CD8-positive, alpha-beta memory T cell (primary cell): ENCODE results near the gene YOD1. TPM values are rescaled to one million over a fixed set of nuclear protein-coding genes. Genes with fewer than 3 reads are reported as not detected.

Experiments used
- CTCF ChIA-PET: fragments of 350-600 bp; sonication (Branson Sonifier 250); formaldehyde crosslinking; loops from one replicate; lab custom pipeline; 2021; ENCODE audit warnings: antibody characterized with exemption; lab: Charles Lee
- POLR2A ChIA-PET: fragments of 350-600 bp; sonication (Branson Sonifier 250); formaldehyde crosslinking; loops from one replicate; lab custom pipeline; 2021; ENCODE audit warnings: antibody characterized with exemption; lab: Charles Lee
- DNase-seq, 5 donors: peaks; one replicate each; pipeline versions ENCODE4 v3.0.0 to v3.0.0-alpha.2; 2020 to 2022; ENCODE audit warnings: mixed read lengths in 1 of 5
- H3K27ac ChIP-seq: one replicate; pipeline ENCODE4 v1.7.0; 2013; ENCODE audit warnings: low read depth, mild to moderate bottlenecking, low read length, moderate library complexity
- H3K27me3 ChIP-seq: 2 replicates; pipeline ENCODE4 v1.7.0; 2013; ENCODE audit warnings: low read length, mild to moderate bottlenecking; ENCODE audit not compliant: insufficient read depth, poor library complexity, severe bottlenecking
- H3K36me3 ChIP-seq: 2 replicates; pipeline ENCODE4 v1.7.0; 2013; ENCODE audit warnings: mild to moderate bottlenecking, low read length, moderate library complexity; ENCODE audit not compliant: insufficient read depth
- H3K4me1 ChIP-seq: 2 replicates; pipeline ENCODE4 v1.7.0; 2013; ENCODE audit warnings: mild to moderate bottlenecking, low read length, moderate library complexity; ENCODE audit not compliant: insufficient read depth
- H3K4me3 ChIP-seq: 2 replicates; pipeline ENCODE4 v1.7.0; 2013; ENCODE audit warnings: mild to moderate bottlenecking, low read length
- H3K9me3 ChIP-seq: 2 replicates; pipeline ENCODE4 v1.7.0; 2013; ENCODE audit warnings: mild to moderate bottlenecking, low read length
- H3K27ac Mint-ChIP-seq, 8 donors: one replicate each; pipeline ENCODE4 v1.8.0; 2020 to 2021; ENCODE audit warnings: mixed read lengths in 8 of 8, mild to moderate bottlenecking in 6 of 8, inconsistent platforms in 3 of 8, moderate library complexity in 3 of 8
- H3K27me3 Mint-ChIP-seq, 2 donors: one replicate each; pipeline ENCODE4 v1.8.0; 2020 to 2021; ENCODE audit warnings: mixed read lengths in 2 of 2, mild to moderate bottlenecking in 1 of 2, moderate library complexity in 1 of 2
- H3K36me3 Mint-ChIP-seq, 3 donors: one replicate each; pipeline ENCODE4 v1.8.0; 2020 to 2021; ENCODE audit warnings: mixed read lengths in 3 of 3, inconsistent platforms in 1 of 3, mild to moderate bottlenecking in 1 of 3
- H3K4me1 Mint-ChIP-seq, 3 donors: one replicate each; pipeline ENCODE4 v1.8.0; 2020 to 2021; ENCODE audit warnings: mixed read lengths in 3 of 3, inconsistent platforms in 1 of 3, mild to moderate bottlenecking in 1 of 3
- H3K4me3 Mint-ChIP-seq, 7 donors: one replicate each; pipeline ENCODE4 v1.8.0; 2020 to 2021; ENCODE audit warnings: mixed read lengths in 7 of 7, mild to moderate bottlenecking in 6 of 7, moderate library complexity in 4 of 7, inconsistent platforms in 2 of 7
- H3K9me3 Mint-ChIP-seq, 5 donors: one replicate each; pipeline ENCODE4 v1.8.0; 2020 to 2022; ENCODE audit warnings: mixed read lengths in 5 of 5, mild to moderate bottlenecking in 3 of 5, moderate library complexity in 2 of 5, inconsistent platforms in 1 of 5
- polyA plus RNA-seq: library from polyadenylated mRNA; unstranded; fragments of 300-500 nt; fragmentation: Illumina TruSeq; gene quantifications from one replicate; pipeline ENCODE4 v1.2.3, GENCODE V29; 2021
- total RNA-seq, 2 experiments: library from RNA; stranded (reverse); gene quantifications; one replicate each; pipeline ENCODE4 v1.2.3, GENCODE V29; 2021

YOD1 gene
- total RNA-seq = 10 to 100 TPM; 10.3 to 10.6 TPM
- 0.98 TPM for polyA plus RNA-seq

- no peak for DNase-seq
- Mint-ChIP-seq H3K36me3 (peaks cover 0 to 45% (median 4%) of the 10 kb centered on the region in 3 donors), H3K4me3 (peak within 1 kb of the TSS; percentile 97 to 100 (median 98)), H3K27me3 (peaks cover 1 to 4% of the 10 kb centered on the region in 2 donors), H3K27ac (peak within 1 kb of the TSS; percentile 81 to 98 (median 96)), H3K9me3 (no peaks in the 10 kb centered on the region), H3K4me1 (peaks cover 49 to 71% (median 61%) of the 10 kb centered on the region in 3 donors)
- H3K27me3 ChIP-seq = no peaks in the 10 kb centered on the region
- CTCF ChIA-PET = interaction anchor here (1.1 to 2.6 kb wide), 3 partner anchors 19 to 24 kb away, joined by 3 to 21 read pairs (median 5); no protein-coding TSS in a partner anchor
- H3K4me1 ChIP-seq = peaks cover 39% of the 10 kb centered on the region
- peak within 1 kb of the TSS; percentile 91 for H3K4me3 ChIP-seq
- peaks cover 16% of the 10 kb centered on the region for H3K36me3 ChIP-seq
- H3K27ac ChIP-seq = peak within 1 kb of the TSS; percentile 91
- POLR2A ChIA-PET = no interaction called here
- H3K9me3 ChIP-seq = no peaks in the 10 kb centered on the region
Observed at GRCh38 chr1:207051191-207051943, at the start of gene YOD1. Gene YOD1, minus strand, starts transcription at chr1:207051208. Its CDS starts 178 bp downstream, at chr1:207051030.

- Histone ChIP-seq H3K36me3 (no peaks in the 10 kb centered on the region), H3K9me3 (no peaks in the 10 kb centered on the region), H3K4me3 (no peak overlapping the region), H3K27ac (no peak overlapping the region), H3K27me3 (no peaks in the 10 kb centered on the region), H3K4me1 (no peaks in the 10 kb centered on the region)
- Mint-ChIP-seq H3K27ac (no peak overlapping the region), H3K4me3 (no peak overlapping the region), H3K4me1 (no peaks in the 10 kb centered on the region), H3K27me3 (peaks cover 15 to 25% of the 10 kb centered on the region in 2 donors), H3K36me3 (peaks cover 0 to 3% (median 0%) of the 10 kb centered on the region in 3 donors), H3K9me3 (no peaks in the 10 kb centered on the region)
- ChIA-PET CTCF (no interaction called here), POLR2A (no interaction called here)
- no peak for DNase-seq
Observed at GRCh38 chr1:207097871-207098324, 46.9 kb upstream of the YOD1 start.

- POLR2A ChIA-PET = no interaction called here
Observed at GRCh38 chr1:207093944-207094343, 42.9 kb upstream of the YOD1 start.

GRCh38 chr1:207091200-207091908, 40.3 kb upstream of the YOD1 start:
- no peak for DNase-seq
- H3K9me3 ChIP-seq = no peaks in the 10 kb centered on the region
- peaks cover 6% of the 10 kb centered on the region for H3K4me1 ChIP-seq
- H3K27ac ChIP-seq = no peak overlapping the region
- H3K4me3 ChIP-seq = no peak overlapping the region
- H3K4me1 Mint-ChIP-seq = peaks cover 2 to 8% (median 6%) of the 10 kb centered on the region in 3 donors
- ChIA-PET CTCF (no interaction called here), POLR2A (no interaction called here)
- H3K36me3 ChIP-seq = no peaks in the 10 kb centered on the region
- H3K27ac Mint-ChIP-seq = peak overlapping the region in 1 of 8 donors; percentile 4
- H3K9me3 Mint-ChIP-seq = no peaks in the 10 kb centered on the region
- H3K4me3 Mint-ChIP-seq = no peak overlapping the region
- peaks cover 0 to 3% (median 0%) of the 10 kb centered on the region in 3 donors for H3K36me3 Mint-ChIP-seq
- H3K27me3 ChIP-seq = no peaks in the 10 kb centered on the region
- peaks cover 13 to 27% of the 10 kb centered on the region in 2 donors for H3K27me3 Mint-ChIP-seq

More at GRCh38 chr1:207093944-207094343, 42.9 kb upstream of the YOD1 start:
- Histone ChIP-seq H3K27me3 (no peaks in the 10 kb centered on the region), H3K27ac (no peak overlapping the region), H3K4me1 (peaks cover 2% of the 10 kb centered on the region), H3K36me3 (no peaks in the 10 kb centered on the region), H3K9me3 (no peaks in the 10 kb centered on the region), H3K4me3 (no peak overlapping the region)
- Mint-ChIP-seq H3K9me3 (no peaks in the 10 kb centered on the region), H3K4me3 (no peak overlapping the region), H3K27ac (no peak overlapping the region), H3K4me1 (peaks cover 2 to 8% (median 6%) of the 10 kb centered on the region in 3 donors), H3K36me3 (peaks cover 0 to 3% (median 0%) of the 10 kb centered on the region in 3 donors), H3K27me3 (peaks cover 10 to 31% of the 10 kb centered on the region in 2 donors)
- DNase-seq = no peak
- CTCF ChIA-PET = interaction anchor here (0.9 kb wide), 1 partner anchor 311 kb away, joined by 3 read pairs; no protein-coding TSS in a partner anchor

GRCh38 chr1:207089627-207090355, 38.8 kb upstream of the YOD1 start:
- no peak overlapping the region for H3K4me3 ChIP-seq
- no peaks in the 10 kb centered on the region for H3K36me3 ChIP-seq
- Mint-ChIP-seq H3K27ac (peak overlapping the region in 4 of 8 donors; percentile 27 to 60 (median 33)), H3K4me1 (peaks cover 3 to 15% (median 9%) of the 10 kb centered on the region in 3 donors), H3K4me3 (peak overlapping the region in 5 of 7 donors; percentile 24 to 67 (median 52)), H3K9me3 (no peaks in the 10 kb centered on the region), H3K36me3 (no peaks in the 10 kb centered on the region), H3K27me3 (peaks cover 5 to 20% of the 10 kb centered on the region in 2 donors)
- POLR2A ChIA-PET = interaction anchor here (0.6 kb wide), 1 partner anchor 174 kb away, joined by 4 read pairs; no protein-coding TSS in a partner anchor
- CTCF ChIA-PET = interaction anchor here (0.6 to 1.0 kb wide), 2 partner anchors 315 to 316 kb away, joined by 3 to 4 read pairs; no protein-coding TSS in a partner anchor
- no peak for DNase-seq
- peaks cover 11% of the 10 kb centered on the region for H3K4me1 ChIP-seq
- H3K27me3 ChIP-seq = no peaks in the 10 kb centered on the region
- no peaks in the 10 kb centered on the region for H3K9me3 ChIP-seq
- no peak overlapping the region for H3K27ac ChIP-seq

- Mint-ChIP-seq H3K9me3 (no peaks in the 10 kb centered on the region), H3K36me3 (no peaks in the 10 kb centered on the region), H3K4me1 (peaks cover 6 to 19% (median 13%) of the 10 kb centered on the region in 3 donors), H3K27me3 (peaks cover 9 to 28% of the 10 kb centered on the region in 2 donors), H3K4me3 (peak within 1 kb of the TSS in 5 of 7 donors; percentile 24 to 67 (median 52)), H3K27ac (peak within 1 kb of the TSS in 4 of 8 donors; percentile 27 to 60 (median 33))
- Histone ChIP-seq H3K4me3 (peak within 1 kb of the TSS; percentile 25), H3K9me3 (no peaks in the 10 kb centered on the region), H3K36me3 (no peaks in the 10 kb centered on the region), H3K27me3 (no peaks in the 10 kb centered on the region), H3K4me1 (peaks cover 11% of the 10 kb centered on the region), H3K27ac (no peak within 1 kb of the TSS)
- peak in 1 of 5 donors; percentile 61 for DNase-seq
- POLR2A ChIA-PET = no interaction called here
- CTCF ChIA-PET = interaction anchor here (0.6 kb wide), 1 partner anchor 316 kb away, joined by 4 read pairs; no protein-coding TSS in a partner anchor
Observed at GRCh38 chr1:207088701-207089626, 38.0 kb upstream of the YOD1 start, which contains the start of gene C4BPB. Gene C4BPB, plus strand, starts transcription at chr1:207088860. Its CDS starts 672 bp downstream, at chr1:207089532.
